ENCODE data around the gene PA2G4. TPM values are rescaled to one million over a fixed set of nuclear protein-coding genes. Genes with fewer than 3 reads are reported as not detected.
"Not testable (repeated sequence)": the region's sequence is repeated elsewhere in the genome, so short reads cannot be mapped to it uniquely, and the experiment has no call there.

PA2G4 gene
- total RNA-seq, 1 experiment from 2014 or later = 249 TPM

- no peak for DNase-seq (ENCODE audit: low read depth in 1 of 2, low spot score in 2 of 2)
- Histone ChIP-seq H3K9me3 (replicated peaks) (no peaks in the 10 kb centered on the region), H3K4me3 (peak overlapping the region; percentile 62), H3K4me1 (replicated peaks) (peaks cover 9% of the 10 kb centered on the region; the same call in 1 of the 2 replicates), H3K27ac (no peak overlapping the region), H3K36me3 (peaks cover 54% of the 10 kb centered on the region), H3K27me3 (replicated peaks) (no peaks in the 10 kb centered on the region)
Measured at GRCh38 chr12:56105609-56105902, 1.2 kb downstream of the PA2G4 start.

GRCh38 chr12:56107242-56107641, 2.9 kb downstream of the PA2G4 start:
- H3K27me3 ChIP-seq (replicated peaks) = no peaks in the 10 kb centered on the region
- no peak for DNase-seq (ENCODE audit: low read depth in 1 of 2, low spot score in 2 of 2)
- H3K36me3 ChIP-seq = peaks cover 69% of the 10 kb centered on the region

GRCh38 chr12:56110571-56110970, 6.2 kb downstream of the PA2G4 start:
- Histone ChIP-seq H3K27me3 (replicated peaks) (no peaks in the 10 kb centered on the region), H3K36me3 (peaks cover 84% of the 10 kb centered on the region), H3K4me1 (replicated peaks) (peaks cover 7% of the 10 kb centered on the region; the same call in 1 of the 2 replicates), H3K27ac (no peak overlapping the region), H3K9me3 (replicated peaks) (no peaks in the 10 kb centered on the region), H3K4me3 (no peak overlapping the region)
- no peak for DNase-seq (ENCODE audit: low read depth in 1 of 2, low spot score in 2 of 2)

More at GRCh38 chr12:56107242-56107641, 2.9 kb downstream of the PA2G4 start:
- Histone ChIP-seq H3K27ac (no peak overlapping the region), H3K4me1 (replicated peaks) (peaks cover 9% of the 10 kb centered on the region; the same call in 1 of the 2 replicates), H3K4me3 (no peak overlapping the region), H3K9me3 (replicated peaks) (no peaks in the 10 kb centered on the region)

GRCh38 chr12:56114084-56114483, 9.7 kb downstream of the PA2G4 start:
- Histone ChIP-seq H3K27me3 (replicated peaks) (no peaks in the 10 kb centered on the region), H3K4me1 (replicated peaks) (peaks cover 11% of the 10 kb centered on the region), H3K36me3 (peaks cover 66% of the 10 kb centered on the region), H3K27ac (no peak overlapping the region), H3K4me3 (no peak overlapping the region), H3K9me3 (replicated peaks) (no peaks in the 10 kb centered on the region)
- no peak for DNase-seq (ENCODE audit: low read depth in 1 of 2, low spot score in 2 of 2)

GRCh38 chr12:56115329-56115728, 11.0 kb downstream of the PA2G4 start:
- Histone ChIP-seq H3K9me3 (replicated peaks) (no peaks in the 10 kb centered on the region), H3K27me3 (replicated peaks) (no peaks in the 10 kb centered on the region), H3K4me3 (no peak overlapping the region), H3K4me1 (replicated peaks) (peaks cover 20% of the 10 kb centered on the region), H3K27ac (no peak overlapping the region; the same call in 1 of the 2 replicates), H3K36me3 (peaks cover 60% of the 10 kb centered on the region)
- DNase-seq (ENCODE audit: low read depth in 1 of 2, low spot score in 2 of 2) = no peak

- peaks cover 20% of the 10 kb centered on the region for H3K4me1 ChIP-seq (replicated peaks)
- peak within 1 kb of the TSS; percentile 73 for H3K4me3 ChIP-seq
- H3K27me3 ChIP-seq (replicated peaks) = no peaks in the 10 kb centered on the region
- peak; percentile 91 to 98 for DNase-seq (ENCODE audit: low read depth in 1 of 2, low spot score in 2 of 2)
- H3K36me3 ChIP-seq = peaks cover 60% of the 10 kb centered on the region
- no peaks in the 10 kb centered on the region for H3K9me3 ChIP-seq (replicated peaks)
- H3K27ac ChIP-seq = peak within 1 kb of the TSS; percentile 83
Measured at GRCh38 chr12:56116267-56117081, 12.1 kb downstream of the PA2G4 start, which contains the start of gene RPL41. Gene RPL41 (plus strand): TSS chr12:56116633.

- Histone ChIP-seq H3K4me1 (replicated peaks) (peaks cover 20% of the 10 kb centered on the region), H3K36me3 (peaks cover 54% of the 10 kb centered on the region), H3K27ac (peak overlapping the region; percentile 83), H3K4me3 (peak overlapping the region; percentile 73)
- not testable (repeated sequence) for H3K27me3 ChIP-seq (replicated peaks); H3K9me3 ChIP-seq (replicated peaks); DNase-seq (ENCODE audit: low read depth in 1 of 2, low spot score in 2 of 2)
Measured at GRCh38 chr12:56117082-56117706, 12.8 kb downstream of the PA2G4 start.

- Histone ChIP-seq H3K4me3 (peak within 1 kb of the TSS; percentile 73), H3K4me1 (replicated peaks) (peaks cover 20% of the 10 kb centered on the region), H3K27me3 (replicated peaks) (no peaks in the 10 kb centered on the region), H3K9me3 (replicated peaks) (no peaks in the 10 kb centered on the region), H3K27ac (peak within 1 kb of the TSS; percentile 83), H3K36me3 (peaks cover 48% of the 10 kb centered on the region)
- DNase-seq (ENCODE audit: low read depth in 1 of 2, low spot score in 2 of 2) = peak; percentile 98 to 99
Measured at GRCh38 chr12:56117778-56118687, 13.7 kb downstream of the PA2G4 start, which contains the start of gene ZC3H10. Gene ZC3H10 (plus strand): TSS chr12:56118266. CDS start chr12:56120563, 2,297 bp downstream.

- Histone ChIP-seq H3K36me3 (peaks cover 42% of the 10 kb centered on the region), H3K9me3 (replicated peaks) (no peaks in the 10 kb centered on the region), H3K27ac (peak overlapping the region; percentile 42), H3K4me1 (replicated peaks) (peaks cover 20% of the 10 kb centered on the region), H3K4me3 (peak overlapping the region; percentile 73), H3K27me3 (replicated peaks) (no peaks in the 10 kb centered on the region)
- no peak for DNase-seq (ENCODE audit: low read depth in 1 of 2, low spot score in 2 of 2)
Measured at GRCh38 chr12:56118688-56119357, 14.5 kb downstream of the PA2G4 start.

- Histone ChIP-seq H3K9me3 (replicated peaks) (no peaks in the 10 kb centered on the region), H3K4me1 (replicated peaks) (peaks cover 20% of the 10 kb centered on the region), H3K27ac (no peak overlapping the region), H3K36me3 (peaks cover 37% of the 10 kb centered on the region), H3K4me3 (peak overlapping the region; percentile 73), H3K27me3 (replicated peaks) (no peaks in the 10 kb centered on the region)
- DNase-seq (ENCODE audit: low read depth in 1 of 2, low spot score in 2 of 2) = peak; percentile 72 to 91
Measured at GRCh38 chr12:56119361-56119796, 15.0 kb downstream of the PA2G4 start.

- peaks cover 20% of the 10 kb centered on the region for H3K4me1 ChIP-seq (replicated peaks)
- H3K9me3 ChIP-seq (replicated peaks) = no peaks in the 10 kb centered on the region
- H3K27me3 ChIP-seq (replicated peaks) = no peaks in the 10 kb centered on the region
- no peak overlapping the region for H3K4me3 ChIP-seq
- peaks cover 33% of the 10 kb centered on the region for H3K36me3 ChIP-seq
- H3K27ac ChIP-seq = no peak overlapping the region
- DNase-seq (ENCODE audit: low read depth in 1 of 2, low spot score in 2 of 2) = no peak
Measured at GRCh38 chr12:56120158-56120846, 15.9 kb downstream of the PA2G4 start.

GRCh38 chr12:56121204-56121870, 17.0 kb downstream of the PA2G4 start:
- Histone ChIP-seq H3K36me3 (peaks cover 32% of the 10 kb centered on the region), H3K27me3 (replicated peaks) (no peaks in the 10 kb centered on the region), H3K4me1 (replicated peaks) (peaks cover 26% of the 10 kb centered on the region), H3K9me3 (replicated peaks) (no peaks in the 10 kb centered on the region), H3K4me3 (no peak overlapping the region), H3K27ac (no peak overlapping the region)
- DNase-seq (ENCODE audit: low read depth in 1 of 2, low spot score in 2 of 2) = no peak
